PC-9 (cell line): ENCODE measurements around the gene DYNLT3. TPM values are rescaled to one million over a fixed set of nuclear protein-coding genes. Genes with fewer than 3 reads are reported as not detected.

Experiments
- BruUV-seq: library from RNA; stranded (reverse); fragments of 400-500 nt; replicated peaks from 2 replicates; lab custom pipeline; 2021; lab: Mats Ljungman, UMichigan
- CTCF ChIA-PET: fragments of 300-600 bp; sonication (Branson Sonifier 250); formaldehyde crosslinking; loops from one replicate; lab custom pipeline; 2022; ENCODE audit warnings: antibody characterized with exemption; lab: Charles Lee
- POLR2A ChIA-PET: fragments of 300-600 bp; sonication (Branson Sonifier 250); formaldehyde crosslinking; loops from one replicate; lab custom pipeline; 2022; ENCODE audit warnings: antibody characterized with exemption; ENCODE audit not compliant: unreplicated experiment; lab: Charles Lee
- DNase-seq, 2 experiments: peaks; one replicate each; pipeline versions ENCODE4 v3.0.0 to v3.0.0-alpha.2; 2015 to 2022; ENCODE audit warnings: mixed read lengths in 1 of 2
- H2AFZ ChIP-seq: fragments of 200-600 bp; sonication (generic); 2 replicates; pipeline ENCODE4 v1.8.1; 2017; ENCODE audit warnings: antibody characterized with exemption
- H3F3A ChIP-seq: fragments of 200-600 bp; sonication (generic); 2 replicates; pipeline ENCODE4 v1.8.1; 2017; ENCODE audit warnings: antibody characterized with exemption, mild to moderate bottlenecking, low read depth; ENCODE audit not compliant: insufficient read depth
- H3K27ac ChIP-seq: fragments of 200-600 bp; sonication (generic); 2 replicates; pipeline ENCODE4 v1.6.1; 2016; ENCODE audit warnings: mixed run types
- H3K27me3 ChIP-seq: fragments of 200-600 bp; sonication (generic); 2 replicates; pipeline ENCODE4 v1.6.1; 2016; ENCODE audit warnings: low read depth, mixed run types; ENCODE audit not compliant: insufficient read depth
- H3K36me3 ChIP-seq: fragments of 200-600 bp; sonication (generic); 2 replicates; pipeline ENCODE4 v1.6.1; 2016; ENCODE audit warnings: low read depth, mixed run types
- H3K4me1 ChIP-seq: fragments of 200-600 bp; sonication (generic); replicated peaks from 2 replicates; pipeline ENCODE4 v1.6.1; 2016; ENCODE audit warnings: mixed run types; ENCODE audit not compliant: insufficient read depth
- H3K4me2 ChIP-seq: fragments of 200-600 bp; sonication (generic); 2 replicates; pipeline ENCODE4 v1.6.1; 2017; ENCODE audit warnings: mixed run types
- H3K4me3 ChIP-seq: fragments of 200-600 bp; sonication (generic); 2 replicates; pipeline ENCODE4 v1.6.1; 2016; ENCODE audit warnings: mixed run types
- H3K79me2 ChIP-seq: fragments of 200-600 bp; sonication (generic); 2 replicates; pipeline ENCODE4 v1.6.1; 2017; ENCODE audit warnings: low read depth, mixed run types
- H3K9me2 ChIP-seq: fragments of 200-600 bp; sonication (generic); 2 replicates; pipeline ENCODE4 v1.8.1; 2017; ENCODE audit warnings: mild to moderate bottlenecking; ENCODE audit not compliant: insufficient read depth
- H3K9me3 ChIP-seq: fragments of 200-600 bp; sonication (generic); 2 replicates; pipeline ENCODE4 v1.8.1; 2016; ENCODE audit warnings: low read depth; ENCODE audit not compliant: insufficient read depth
- H4K20me1 ChIP-seq: fragments of 200-600 bp; sonication (generic); 2 replicates; pipeline ENCODE4 v1.8.1; 2017; ENCODE audit not compliant: insufficient read depth
- CTCF ChIP-seq: fragments of 200-600 bp; sonication (generic); conservative IDR thresholded peaks from 2 replicates; pipeline ENCODE4 v1.6.1; 2017; ENCODE audit warnings: mixed run types, antibody characterized with exemption, mild to moderate bottlenecking, moderate library complexity
- EZH2 ChIP-seq: fragments of 200-600 bp; sonication (generic); IDR thresholded peaks from 2 replicates; pipeline ENCODE4 v1.8.0; 2017; ENCODE audit warnings: antibody characterized with exemption, low read depth
- intact Hi-C: fragments of 100-400 bp; cut with micrococcal nuclease; formaldehyde crosslinking; loops from one replicate; pipeline ENCODE4 v1.10.0; 2022; ENCODE audit not compliant: unreplicated experiment
- total RNA-seq: library from RNA; stranded (reverse); gene quantifications from 2 replicates; pipeline ENCODE4 v1.2.3, GENCODE V29; 2021

DYNLT3 gene
- total RNA-seq, 1 experiment from 2014 or later: not detected

- H3K4me2 ChIP-seq: no peak overlapping the region
- no peaks in the 10 kb centered on the region for H3K4me1 ChIP-seq
- no peak for TF ChIP-seq CTCF
- TF ChIP-seq EZH2: no peak
- no peaks in the 10 kb centered on the region for H3K27me3 ChIP-seq
- no TSS peak for BruUV-seq
- H3K9me2 ChIP-seq: no peaks in the 10 kb centered on the region
- H3K27ac ChIP-seq: no peak overlapping the region
- CTCF ChIA-PET: no interaction called here
- POLR2A ChIA-PET: no interaction called here
- H3K79me2 ChIP-seq: no peaks in the 10 kb centered on the region
- no peak overlapping the region for H2AFZ ChIP-seq
- intact Hi-C loops: no loop called here
- H3K4me3 ChIP-seq: no peak overlapping the region
- no peak for DNase-seq
- H3K9me3 ChIP-seq: no peaks in the 10 kb centered on the region
- no peaks in the 10 kb centered on the region for H3F3A ChIP-seq
- no peaks in the 10 kb centered on the region for H3K36me3 ChIP-seq
- no peaks in the 10 kb centered on the region for H4K20me1 ChIP-seq
Observed at GRCh38 chrX:37854148-37854547, 6.8 kb upstream of the DYNLT3 start.

- H3K79me2 ChIP-seq: no peaks in the 10 kb centered on the region
- no peak overlapping the region for H2AFZ ChIP-seq
- BruUV-seq: no TSS peak
- no peaks in the 10 kb centered on the region for H3K36me3 ChIP-seq
- no peaks in the 10 kb centered on the region for H3F3A ChIP-seq
- no peak overlapping the region for H3K4me2 ChIP-seq
- H4K20me1 ChIP-seq: no peaks in the 10 kb centered on the region
- H3K27ac ChIP-seq: no peak overlapping the region
- CTCF ChIA-PET: no interaction called here
- no peaks in the 10 kb centered on the region for H3K4me1 ChIP-seq
- H3K9me2 ChIP-seq: no peaks in the 10 kb centered on the region
- no peak overlapping the region for H3K4me3 ChIP-seq
- no peak for DNase-seq
- intact Hi-C loops: no loop called here
- POLR2A ChIA-PET: no interaction called here
- no peaks in the 10 kb centered on the region for H3K27me3 ChIP-seq
- H3K9me3 ChIP-seq: no peaks in the 10 kb centered on the region
- no peak for TF ChIP-seq CTCF
- TF ChIP-seq EZH2: no peak
Observed at GRCh38 chrX:37847733-37848197, 394 bp upstream of the DYNLT3 start.

- H3K4me2 ChIP-seq: no peak overlapping the region
- BruUV-seq: no TSS peak
- ChIA-PET CTCF (no interaction called here), POLR2A (no interaction called here)
- H3K27ac ChIP-seq: no peak overlapping the region
- DNase-seq: no peak
- H3K9me2 ChIP-seq: no peaks in the 10 kb centered on the region
- no peaks in the 10 kb centered on the region for H4K20me1 ChIP-seq
- H3K4me3 ChIP-seq: no peak overlapping the region
- TF ChIP-seq EZH2: no peak
- no peak for TF ChIP-seq CTCF
- H3K9me3 ChIP-seq: no peaks in the 10 kb centered on the region
- H3K27me3 ChIP-seq: no peaks in the 10 kb centered on the region
- intact Hi-C loops: no loop called here
- no peaks in the 10 kb centered on the region for H3F3A ChIP-seq
- H3K36me3 ChIP-seq: no peaks in the 10 kb centered on the region
- H3K79me2 ChIP-seq: no peaks in the 10 kb centered on the region
- H2AFZ ChIP-seq: no peak overlapping the region
- H3K4me1 ChIP-seq: no peaks in the 10 kb centered on the region
Observed at GRCh38 chrX:37846558-37846933, 825 bp downstream of the DYNLT3 start.
